ENCODE data around the gene LNPEP. TPM values are rescaled to one million over a fixed set of nuclear protein-coding genes. Genes with fewer than 3 reads are reported as not detected.

The LNPEP gene
- total and polyA plus RNA-seq, 10 of the 15 experiments (the other 5 are each of a cell fraction or from before 2014, with no cell fraction given), result 5.6 to 54.9 (median 25.0) TPM

DNA sequence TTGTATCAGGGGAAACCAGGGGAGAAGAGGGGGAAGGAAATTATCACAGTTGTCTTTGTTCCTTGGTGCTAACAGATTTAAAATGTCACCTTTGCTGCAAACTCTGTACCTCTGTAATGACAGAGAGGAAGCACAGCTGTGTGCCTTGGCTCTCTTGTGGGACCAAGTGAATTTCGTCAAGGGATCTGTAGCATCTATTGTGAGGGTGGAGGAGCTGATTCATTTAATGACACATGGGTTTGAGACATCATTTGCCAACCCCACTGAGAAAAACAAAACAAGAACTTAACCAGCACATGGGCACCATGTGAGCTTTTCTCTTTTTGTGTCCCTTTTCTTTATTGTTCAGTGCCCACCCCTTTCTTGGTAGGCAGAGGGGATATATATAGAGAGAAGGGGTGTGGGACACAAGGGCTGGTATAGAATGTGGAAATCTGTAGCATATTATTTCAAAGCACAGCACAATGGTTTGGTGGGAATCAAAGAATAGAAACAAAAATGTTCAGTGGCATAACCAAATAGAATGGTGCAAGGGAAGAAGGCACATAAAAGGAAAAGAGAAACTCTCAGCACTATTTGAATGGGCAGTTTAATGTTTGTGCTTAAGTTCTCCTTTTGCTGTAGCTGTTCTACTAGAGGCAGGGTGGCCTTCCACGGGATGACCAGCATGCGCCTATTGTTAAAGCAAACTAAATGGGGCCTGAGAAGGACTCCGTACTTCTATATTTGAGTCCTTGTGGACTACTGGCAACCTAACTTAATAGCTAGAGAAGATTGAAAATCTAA, 143.3 kb downstream of the LNPEP start:
- ATAC-seq, result peak; percentile 74
- Histone ChIP-seq H4K20me1 (ENCODE audit: control insufficient read depth, insufficient read depth) (no peaks in the 10 kb centered on the region), H3K4me2 (ENCODE audit: control insufficient read depth, insufficient read depth) (no peak overlapping the region), H3K9ac (ENCODE audit: control insufficient read depth, insufficient read depth, low read length) (no peak overlapping the region), H2AFZ (ENCODE audit: control insufficient read depth, low read depth, low read length) (peak overlapping the region; percentile 15; the same call in 1 of the 2 replicates), H3K9me3 (replicated peaks; ENCODE audit: control insufficient read depth, insufficient read depth, low read length) (peaks cover 1% of the 10 kb centered on the region; the same call in 1 of the 3 replicates), H3K4me1 (ENCODE audit: control insufficient read depth, insufficient read depth, low read length) (peaks cover 4% of the 10 kb centered on the region; the same call in 1 of the 2 replicates), H3K79me2 (ENCODE audit: control insufficient read depth, insufficient read depth, low read length) (no peaks in the 10 kb centered on the region), H3K27ac (ENCODE audit: control insufficient read depth, insufficient read depth) (no peak overlapping the region), H3K36me3 (ENCODE audit: control insufficient read depth in 2 of 2, insufficient read depth in 2 of 2, low read length in 1 of 2) (no peaks in the 10 kb centered on the region), H3K4me3 (no peak overlapping the region), H3K27me3 (replicated peaks in 1 of 2; ENCODE audit: control insufficient read depth in 2 of 2, insufficient read depth in 2 of 2, low read length in 1 of 2) (no peaks in the 10 kb centered on the region)
- BruUV-seq (replicated peaks), result no TSS peak
- in situ Hi-C loops (cut with MboI) (no loop called here), intact Hi-C loops (cut with micrococcal nuclease; ENCODE audit: unreplicated experiment) (no loop called here)
- FAIRE-seq, result no peak
- RAD21 ChIA-PET (ENCODE audit: unreplicated experiment), result interaction anchor here (1.0 kb wide), 1 partner anchor 64 kb away, joined by 3 read pairs; the partner anchor contains the start of gene LIX1
- DNase-seq (ENCODE audit: low read depth, low spot score), result no peak
- 60% methylated on average over 4 of the region's 4 CpGs for WGBS (ENCODE audit: insufficient coverage, insufficient replicate concordance, low lambda C conversion rate, missing lambda C conversion rate)
- SMC1A ChIA-PET (ENCODE audit: uncharacterized antibody, unreplicated experiment), result interaction anchor here (1.0 to 1.6 kb wide), 4 partner anchors 15 to 210 kb away, joined by 3 to 6 read pairs (median 3); no protein-coding TSS in a partner anchor
- CTCF ChIA-PET, result interaction anchor here (0.8 to 1.3 kb wide), 3 partner anchors 11 to 83 kb away, joined by 3 to 5 read pairs (median 3); no protein-coding TSS in a partner anchor
- TF ChIP-seq FOS (IDR thresholded peaks at IDR 0.05; ENCODE audit: borderline replicate concordance, extremely low read depth, insufficient read length) (no peak), ETV6 (conservative IDR thresholded peaks at IDR 0.05 in 1 of 2, IDR thresholded peaks at IDR 0.05 in 1 of 2; ENCODE audit: borderline replicate concordance in 1 of 2, low read depth in 1 of 2) (no peak), YBX1 (IDR thresholded peaks at IDR 0.05) (no peak), SMARCA5 (IDR thresholded peaks at IDR 0.05) (no peak), EZH2 (IDR thresholded peaks at IDR 0.05; ENCODE audit: borderline replicate concordance, control insufficient read depth, low read depth, low read length) (no peak), EP300 (IDR thresholded peaks at IDR 0.05; ENCODE audit: borderline replicate concordance in 1 of 2, control insufficient read depth in 1 of 2, low read depth in 2 of 2, low read length in 2 of 2) (no peak)
- TF ChIP-seq, protein P1, sequence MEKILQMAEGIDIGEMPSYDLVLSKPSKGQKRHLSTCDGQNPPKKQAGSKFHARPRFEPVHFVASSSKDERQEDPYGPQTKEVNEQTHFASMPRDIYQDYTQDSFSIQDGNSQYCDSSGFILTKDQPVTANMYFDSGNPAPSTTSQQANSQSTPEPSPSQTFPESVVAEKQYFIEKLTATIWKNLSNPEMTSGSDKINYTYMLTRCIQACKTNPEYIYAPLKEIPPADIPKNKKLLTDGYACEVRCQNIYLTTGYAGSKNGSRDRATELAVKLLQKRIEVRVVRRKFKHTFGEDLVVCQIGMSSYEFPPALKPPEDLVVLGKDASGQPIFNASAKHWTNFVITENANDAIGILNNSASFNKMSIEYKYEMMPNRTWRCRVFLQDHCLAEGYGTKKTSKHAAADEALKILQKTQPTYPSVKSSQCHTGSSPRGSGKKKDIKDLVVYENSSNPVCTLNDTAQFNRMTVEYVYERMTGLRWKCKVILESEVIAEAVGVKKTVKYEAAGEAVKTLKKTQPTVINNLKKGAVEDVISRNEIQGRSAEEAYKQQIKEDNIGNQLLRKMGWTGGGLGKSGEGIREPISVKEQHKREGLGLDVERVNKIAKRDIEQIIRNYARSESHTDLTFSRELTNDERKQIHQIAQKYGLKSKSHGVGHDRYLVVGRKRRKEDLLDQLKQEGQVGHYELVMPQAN (conservative IDR thresholded peaks at IDR 0.05), result no peak
- TF ChIP-seq, protein P2, sequence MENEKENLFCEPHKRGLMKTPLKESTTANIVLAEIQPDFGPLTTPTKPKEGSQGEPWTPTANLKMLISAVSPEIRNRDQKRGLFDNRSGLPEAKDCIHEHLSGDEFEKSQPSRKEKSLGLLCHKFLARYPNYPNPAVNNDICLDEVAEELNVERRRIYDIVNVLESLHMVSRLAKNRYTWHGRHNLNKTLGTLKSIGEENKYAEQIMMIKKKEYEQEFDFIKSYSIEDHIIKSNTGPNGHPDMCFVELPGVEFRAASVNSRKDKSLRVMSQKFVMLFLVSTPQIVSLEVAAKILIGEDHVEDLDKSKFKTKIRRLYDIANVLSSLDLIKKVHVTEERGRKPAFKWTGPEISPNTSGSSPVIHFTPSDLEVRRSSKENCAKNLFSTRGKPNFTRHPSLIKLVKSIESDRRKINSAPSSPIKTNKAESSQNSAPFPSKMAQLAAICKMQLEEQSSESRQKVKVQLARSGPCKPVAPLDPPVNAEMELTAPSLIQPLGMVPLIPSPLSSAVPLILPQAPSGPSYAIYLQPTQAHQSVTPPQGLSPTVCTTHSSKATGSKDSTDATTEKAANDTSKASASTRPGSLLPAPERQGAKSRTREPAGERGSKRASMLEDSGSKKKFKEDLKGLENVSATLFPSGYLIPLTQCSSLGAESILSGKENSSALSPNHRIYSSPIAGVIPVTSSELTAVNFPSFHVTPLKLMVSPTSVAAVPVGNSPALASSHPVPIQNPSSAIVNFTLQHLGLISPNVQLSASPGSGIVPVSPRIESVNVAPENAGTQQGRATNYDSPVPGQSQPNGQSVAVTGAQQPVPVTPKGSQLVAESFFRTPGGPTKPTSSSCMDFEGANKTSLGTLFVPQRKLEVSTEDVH (IDR thresholded peaks at IDR 0.05; ENCODE audit: low read depth, partially characterized antibody), result no peak
- POLR2A ChIA-PET, result no interaction called here

Data from GM12878 (cell line).